ENCODE data around the gene PDE4B. TPM values are rescaled to one million over a fixed set of nuclear protein-coding genes. Genes with fewer than 3 reads are reported as not detected.

Gene PDE4B
- polyA plus RNA-seq, 2 of the 4 experiments (the other 2 are of a cell fraction) = 20.2 to 56.8 TPM

DNA sequence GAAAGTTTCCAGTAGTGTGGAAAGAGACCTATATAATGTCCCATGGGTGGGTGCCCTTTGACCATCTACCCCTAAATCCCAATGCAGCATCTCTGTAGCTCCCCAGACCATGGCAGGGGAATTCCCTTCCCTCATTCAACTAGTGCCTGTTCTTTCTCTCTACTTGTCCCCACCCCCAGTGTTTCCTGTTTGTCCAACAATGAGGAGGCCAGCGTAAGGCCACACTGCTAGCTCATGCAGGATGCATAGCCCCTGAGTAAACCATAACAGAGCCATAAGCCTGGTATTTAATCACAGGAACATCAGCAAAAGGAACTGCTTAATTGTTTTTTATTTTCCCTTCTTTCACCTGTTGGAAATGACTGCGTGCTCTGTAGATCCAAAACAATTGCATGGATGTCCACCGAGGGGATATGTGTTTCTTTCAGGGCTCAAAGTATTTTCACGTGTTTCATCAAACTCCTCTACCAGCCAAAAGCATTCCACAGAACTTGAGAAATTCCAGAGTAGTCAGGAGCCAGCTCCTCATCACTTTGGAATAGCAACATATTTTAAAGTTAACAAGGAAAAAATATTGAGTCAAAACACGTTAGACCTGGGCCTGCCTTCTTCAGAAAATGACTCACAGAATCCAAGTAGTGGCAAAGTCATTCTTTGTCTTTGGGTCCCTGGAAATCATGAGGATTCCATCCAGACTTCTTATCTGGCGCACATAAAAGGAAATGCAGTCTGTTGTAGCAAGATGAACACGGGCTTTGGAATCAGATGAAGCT lies 578.7 kb downstream of the PDE4B start (continued):
- TF ChIP-seq, protein P1, sequence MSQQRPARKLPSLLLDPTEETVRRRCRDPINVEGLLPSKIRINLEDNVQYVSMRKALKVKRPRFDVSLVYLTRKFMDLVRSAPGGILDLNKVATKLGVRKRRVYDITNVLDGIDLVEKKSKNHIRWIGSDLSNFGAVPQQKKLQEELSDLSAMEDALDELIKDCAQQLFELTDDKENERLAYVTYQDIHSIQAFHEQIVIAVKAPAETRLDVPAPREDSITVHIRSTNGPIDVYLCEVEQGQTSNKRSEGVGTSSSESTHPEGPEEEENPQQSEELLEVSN (IDR thresholded peaks at IDR 0.05; ENCODE audit: borderline replicate concordance, low read depth) = no peak
- TF ChIP-seq CHD2 (IDR thresholded peaks at IDR 0.05; ENCODE audit: low read length, partially characterized antibody) (no peak), HOXA7 (CRISPR knock-in tag; IDR thresholded peaks at IDR 0.05) (no peak), PBX3 (IDR thresholded peaks at IDR 0.05) (no peak)
- TF ChIP-seq, protein P2, sequence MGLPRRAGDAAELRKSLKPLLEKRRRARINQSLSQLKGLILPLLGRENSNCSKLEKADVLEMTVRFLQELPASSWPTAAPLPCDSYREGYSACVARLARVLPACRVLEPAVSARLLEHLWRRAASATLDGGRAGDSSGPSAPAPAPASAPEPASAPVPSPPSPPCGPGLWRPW (IDR thresholded peaks at IDR 0.05) = no peak

- ATAC-seq (no peak), DNase-seq (ENCODE audit: low read depth in 1 of 2, low spot score in 1 of 2) (no peak), FAIRE-seq (no peak)
- no peak overlapping the region for H3K27ac ChIP-seq
- no peak for TF ChIP-seq POLR2AphosphoS2 (conservative IDR thresholded peaks at IDR 0.05; ENCODE audit: low read length)
- TF ChIP-seq NPAS2 (CRISPR knock-in tag; IDR thresholded peaks at IDR 0.05; ENCODE audit: borderline replicate concordance) = no peak
- TF ChIP-seq, protein P3, sequence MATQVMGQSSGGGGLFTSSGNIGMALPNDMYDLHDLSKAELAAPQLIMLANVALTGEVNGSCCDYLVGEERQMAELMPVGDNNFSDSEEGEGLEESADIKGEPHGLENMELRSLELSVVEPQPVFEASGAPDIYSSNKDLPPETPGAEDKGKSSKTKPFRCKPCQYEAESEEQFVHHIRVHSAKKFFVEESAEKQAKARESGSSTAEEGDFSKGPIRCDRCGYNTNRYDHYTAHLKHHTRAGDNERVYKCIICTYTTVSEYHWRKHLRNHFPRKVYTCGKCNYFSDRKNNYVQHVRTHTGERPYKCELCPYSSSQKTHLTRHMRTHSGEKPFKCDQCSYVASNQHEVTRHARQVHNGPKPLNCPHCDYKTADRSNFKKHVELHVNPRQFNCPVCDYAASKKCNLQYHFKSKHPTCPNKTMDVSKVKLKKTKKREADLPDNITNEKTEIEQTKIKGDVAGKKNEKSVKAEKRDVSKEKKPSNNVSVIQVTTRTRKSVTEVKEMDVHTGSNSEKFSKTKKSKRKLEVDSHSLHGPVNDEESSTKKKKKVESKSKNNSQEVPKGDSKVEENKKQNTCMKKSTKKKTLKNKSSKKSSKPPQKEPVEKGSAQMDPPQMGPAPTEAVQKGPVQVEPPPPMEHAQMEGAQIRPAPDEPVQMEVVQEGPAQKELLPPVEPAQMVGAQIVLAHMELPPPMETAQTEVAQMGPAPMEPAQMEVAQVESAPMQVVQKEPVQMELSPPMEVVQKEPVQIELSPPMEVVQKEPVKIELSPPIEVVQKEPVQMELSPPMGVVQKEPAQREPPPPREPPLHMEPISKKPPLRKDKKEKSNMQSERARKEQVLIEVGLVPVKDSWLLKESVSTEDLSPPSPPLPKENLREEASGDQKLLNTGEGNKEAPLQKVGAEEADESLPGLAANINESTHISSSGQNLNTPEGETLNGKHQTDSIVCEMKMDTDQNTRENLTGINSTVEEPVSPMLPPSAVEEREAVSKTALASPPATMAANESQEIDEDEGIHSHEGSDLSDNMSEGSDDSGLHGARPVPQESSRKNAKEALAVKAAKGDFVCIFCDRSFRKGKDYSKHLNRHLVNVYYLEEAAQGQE (IDR thresholded peaks at IDR 0.05) = no peak
- no peak for TF ChIP-seq ZSCAN20 (CRISPR knock-in tag; IDR thresholded peaks at IDR 0.05)
- TF ChIP-seq GATA3 (IDR thresholded peaks at IDR 0.05; ENCODE audit: borderline replicate concordance) = no peak
- TF ChIP-seq RFX5 (IDR thresholded peaks at IDR 0.05) = no peak
- TF ChIP-seq, protein P1 (IDR thresholded peaks at IDR 0.05; ENCODE audit: borderline replicate concordance, low read depth) = no peak
- TF ChIP-seq, protein P4, sequence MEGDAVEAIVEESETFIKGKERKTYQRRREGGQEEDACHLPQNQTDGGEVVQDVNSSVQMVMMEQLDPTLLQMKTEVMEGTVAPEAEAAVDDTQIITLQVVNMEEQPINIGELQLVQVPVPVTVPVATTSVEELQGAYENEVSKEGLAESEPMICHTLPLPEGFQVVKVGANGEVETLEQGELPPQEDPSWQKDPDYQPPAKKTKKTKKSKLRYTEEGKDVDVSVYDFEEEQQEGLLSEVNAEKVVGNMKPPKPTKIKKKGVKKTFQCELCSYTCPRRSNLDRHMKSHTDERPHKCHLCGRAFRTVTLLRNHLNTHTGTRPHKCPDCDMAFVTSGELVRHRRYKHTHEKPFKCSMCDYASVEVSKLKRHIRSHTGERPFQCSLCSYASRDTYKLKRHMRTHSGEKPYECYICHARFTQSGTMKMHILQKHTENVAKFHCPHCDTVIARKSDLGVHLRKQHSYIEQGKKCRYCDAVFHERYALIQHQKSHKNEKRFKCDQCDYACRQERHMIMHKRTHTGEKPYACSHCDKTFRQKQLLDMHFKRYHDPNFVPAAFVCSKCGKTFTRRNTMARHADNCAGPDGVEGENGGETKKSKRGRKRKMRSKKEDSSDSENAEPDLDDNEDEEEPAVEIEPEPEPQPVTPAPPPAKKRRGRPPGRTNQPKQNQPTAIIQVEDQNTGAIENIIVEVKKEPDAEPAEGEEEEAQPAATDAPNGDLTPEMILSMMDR (IDR thresholded peaks at IDR 0.05) = no peak
- no peak for TF ChIP-seq EHF (CRISPR knock-in tag; IDR thresholded peaks at IDR 0.05)
- no peak for TF ChIP-seq HEYL (CRISPR knock-in tag; IDR thresholded peaks at IDR 0.05)
- no peak for TF ChIP-seq MYC (IDR thresholded peaks at IDR 0.05; ENCODE audit: borderline replicate concordance, low read length)
- TF ChIP-seq, protein P5, sequence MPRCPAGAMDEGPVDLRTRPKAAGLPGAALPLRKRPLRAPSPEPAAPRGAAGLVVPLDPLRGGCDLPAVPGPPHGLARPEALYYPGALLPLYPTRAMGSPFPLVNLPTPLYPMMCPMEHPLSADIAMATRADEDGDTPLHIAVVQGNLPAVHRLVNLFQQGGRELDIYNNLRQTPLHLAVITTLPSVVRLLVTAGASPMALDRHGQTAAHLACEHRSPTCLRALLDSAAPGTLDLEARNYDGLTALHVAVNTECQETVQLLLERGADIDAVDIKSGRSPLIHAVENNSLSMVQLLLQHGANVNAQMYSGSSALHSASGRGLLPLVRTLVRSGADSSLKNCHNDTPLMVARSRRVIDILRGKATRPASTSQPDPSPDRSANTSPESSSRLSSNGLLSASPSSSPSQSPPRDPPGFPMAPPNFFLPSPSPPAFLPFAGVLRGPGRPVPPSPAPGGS (IDR thresholded peaks at IDR 0.05) = no peak
- no peak for TF ChIP-seq HDAC2 (IDR thresholded peaks at IDR 0.05)
- no peak for TF ChIP-seq TFCP2L1 (CRISPR knock-in tag; IDR thresholded peaks at IDR 0.05)
- TF ChIP-seq ELK1 (IDR thresholded peaks at IDR 0.05; ENCODE audit: low read depth, low read length) = no peak
- no peak overlapping the region for H3K4me2 ChIP-seq
- no peaks in the 10 kb centered on the region for H3K9me3 ChIP-seq
- WGBS (ENCODE audit: missing lambda C conversion rate) = 86% methylated on average over 6 of the region's 6 CpGs
- peaks cover 16% of the 10 kb centered on the region; the same call in 1 of the 3 replicates for H3K4me1 ChIP-seq
- H3K4me3 ChIP-seq = no peak overlapping the region
- CTCF ChIA-PET = interaction anchor here (1.3 kb wide), 1 partner anchor 25 kb away, joined by 3 read pairs; no protein-coding TSS in a partner anchor
- POLR2A ChIA-PET = no interaction called here
These were observed 579.9 kb downstream of the PDE4B start for GRCh38 chr1:66372522-66373101.

Data from A549 (cell line).